Activated T-cell treated with anti-CD3 and anti-CD28 coated beads, Interleukin-2, amount 50 U/mL, for 4 hours (primary cell): ENCODE data around the gene IRF8. TPM values are rescaled to one million over a fixed set of nuclear protein-coding genes. Genes with fewer than 3 reads are reported as not detected.
A peak's percentile ranks its signal among the peaks of the same experiment; 100 is the strongest.
"Not testable (repeated sequence)": the region's sequence is repeated elsewhere in the genome, so short reads cannot be mapped to it uniquely, and the experiment has no call there.

Source experiments
- ATAC-seq, 2 donors: fragments of 200-7000 bp; cut with Tn5 transposase; one replicate each; pipeline ENCODE4 v1.10.0; 2021
- DNase-seq: peaks from one replicate; pipeline ENCODE4 v3.0.0-alpha.2; 2020
- H3K27me3 Mint-ChIP-seq: one replicate; pipeline ENCODE4 v1.8.0; 2021; ENCODE audit warnings: low read depth, mixed read lengths
- H3K36me3 Mint-ChIP-seq: one replicate; pipeline ENCODE4 v1.8.0; 2022; ENCODE audit warnings: mixed read lengths; ENCODE audit not compliant: insufficient read depth
- H3K4me1 Mint-ChIP-seq: one replicate; pipeline ENCODE4 v1.8.0; 2021; ENCODE audit warnings: low read depth, mixed read lengths
- H3K4me3 Mint-ChIP-seq: one replicate; pipeline ENCODE4 v1.8.0; 2021; ENCODE audit warnings: mild to moderate bottlenecking, moderate library complexity, mixed read lengths
- H3K9me3 Mint-ChIP-seq: one replicate; pipeline ENCODE4 v1.8.0; 2021; ENCODE audit warnings: mixed read lengths
- total RNA-seq, 3 donors: library from RNA; stranded (reverse); gene quantifications; one replicate each; pipeline ENCODE4 v1.2.1, GENCODE V29; 2021

The IRF8 gene
- total RNA-seq, 3 donors from 2014 or later: 561 to 775 (median 745) TPM

- H3K4me1 Mint-ChIP-seq: peaks cover 7% of the 10 kb centered on the region
- no peak for DNase-seq
- H3K36me3 Mint-ChIP-seq: no peaks in the 10 kb centered on the region
- H3K9me3 Mint-ChIP-seq: no peaks in the 10 kb centered on the region
- ATAC-seq: no peak
- no peak overlapping the region for H3K4me3 Mint-ChIP-seq
- H3K27me3 Mint-ChIP-seq: peaks cover 2% of the 10 kb centered on the region
Observed at GRCh38 chr16:85861095-85861825, 37.7 kb upstream of the IRF8 start.

DNA sequence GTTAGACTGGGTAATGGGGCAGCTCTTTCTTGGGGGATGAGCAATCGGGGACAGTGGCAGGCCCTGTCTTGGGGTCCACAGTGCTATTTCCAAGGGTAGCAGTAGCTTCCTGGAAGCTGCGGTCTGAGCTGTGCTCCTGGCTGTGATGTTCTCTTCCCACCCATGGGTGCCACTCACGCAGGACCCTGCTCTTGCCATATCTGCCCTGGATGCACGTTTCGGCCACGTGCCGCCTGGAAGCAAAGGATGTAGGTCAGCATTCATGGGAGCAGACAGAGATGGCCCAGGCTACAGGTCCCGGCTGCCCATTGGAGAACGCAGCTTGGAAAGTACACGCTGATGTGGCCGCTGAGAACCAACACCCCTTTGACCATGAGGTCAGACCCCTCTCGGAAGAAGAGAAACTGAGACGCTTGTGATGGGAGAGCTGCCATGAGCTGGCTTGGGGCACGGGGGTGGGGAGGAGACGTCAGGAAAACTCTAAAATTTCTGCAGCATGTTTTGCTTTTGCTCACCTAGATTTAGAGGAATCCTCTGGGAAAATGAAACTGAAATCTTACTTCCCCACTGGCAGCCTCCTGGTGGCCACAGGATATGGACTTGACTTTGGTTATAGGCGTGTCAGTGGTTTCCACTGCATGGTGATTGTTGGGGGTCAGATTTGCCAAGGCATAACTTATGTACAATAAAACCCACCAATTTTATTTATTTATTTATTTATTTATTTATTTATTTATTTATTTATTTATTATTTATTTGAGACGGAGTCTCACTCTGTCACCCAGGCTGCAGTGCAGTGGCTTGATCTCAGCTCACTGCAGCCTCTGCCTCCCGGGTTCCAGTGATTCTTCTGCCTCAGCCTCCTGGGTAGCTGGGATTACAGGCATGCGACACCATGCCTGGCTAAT is 36.2 kb upstream of the IRF8 start:
- H3K36me3 Mint-ChIP-seq: no peaks in the 10 kb centered on the region
- H3K4me3 Mint-ChIP-seq: no peak overlapping the region

DNA sequence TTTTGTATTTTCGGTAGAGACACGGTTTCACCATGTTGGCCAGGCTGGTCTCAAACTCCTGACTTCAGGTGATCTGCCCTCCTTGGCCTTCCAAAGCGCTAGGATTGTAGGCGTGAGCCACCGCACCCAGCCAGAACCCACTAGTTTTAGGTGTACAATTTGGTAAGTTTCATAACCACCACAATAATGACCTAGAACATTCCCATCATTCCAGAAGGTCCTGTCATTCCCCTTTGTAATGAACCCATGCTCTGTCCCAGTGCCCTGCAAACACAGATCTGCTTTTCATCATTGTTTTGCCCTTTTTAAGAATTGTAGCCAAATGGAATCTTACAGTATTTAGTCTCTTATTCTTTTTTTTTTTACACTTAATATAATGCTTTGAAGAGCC is 35.6 kb upstream of the IRF8 start:
- Mint-ChIP-seq H3K4me3 (no peak overlapping the region), H3K4me1 (peaks cover 10% of the 10 kb centered on the region), H3K27me3 (peaks cover 2% of the 10 kb centered on the region), H3K9me3 (no peaks in the 10 kb centered on the region), H3K36me3 (no peaks in the 10 kb centered on the region)
- no peak for DNase-seq
- no peak for ATAC-seq

More for the DNA sequence above, 36.2 kb upstream of the IRF8 start:
- ATAC-seq (no peak), DNase-seq (no peak)
- no peaks in the 10 kb centered on the region for H3K9me3 Mint-ChIP-seq
- H3K27me3 Mint-ChIP-seq: peaks cover 2% of the 10 kb centered on the region
- H3K4me1 Mint-ChIP-seq: peaks cover 7% of the 10 kb centered on the region

DNA sequence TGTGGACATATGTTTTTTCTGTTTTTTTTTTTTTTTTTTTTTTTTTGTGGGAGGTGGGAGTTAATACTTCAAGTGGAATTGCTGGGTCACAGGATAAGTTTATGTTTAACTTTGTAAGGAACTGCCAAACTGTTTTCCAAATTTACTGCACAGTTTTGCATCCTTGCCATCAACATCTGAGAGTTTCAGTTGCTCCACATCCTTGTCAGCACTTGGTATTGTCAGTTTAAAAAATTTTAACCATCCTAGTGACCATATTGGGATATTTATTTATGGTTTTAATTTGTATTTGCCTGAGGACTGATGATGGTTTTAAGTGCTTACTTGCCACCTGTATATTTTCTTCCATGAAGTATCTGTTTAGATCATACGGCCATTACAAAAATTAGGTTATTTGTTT is 34.0 kb upstream of the IRF8 start:
- Mint-ChIP-seq H3K36me3 (no peaks in the 10 kb centered on the region), H3K4me1 (peaks cover 18% of the 10 kb centered on the region), H3K9me3 (no peaks in the 10 kb centered on the region), H3K4me3 (no peak overlapping the region), H3K27me3 (peaks cover 2% of the 10 kb centered on the region)
- DNase-seq (no peak), ATAC-seq (no peak)

GRCh38 chr16:85867189-85867588 is 31.8 kb upstream of the IRF8 start:
- no peaks in the 10 kb centered on the region for H3K27me3 Mint-ChIP-seq
- H3K4me1 Mint-ChIP-seq: peaks cover 33% of the 10 kb centered on the region
- no peak for ATAC-seq
- H3K9me3 Mint-ChIP-seq: no peaks in the 10 kb centered on the region
- no peaks in the 10 kb centered on the region for H3K36me3 Mint-ChIP-seq
- no peak overlapping the region for H3K4me3 Mint-ChIP-seq
- DNase-seq: no peak

GRCh38 chr16:85868495-85868894 is 30.5 kb upstream of the IRF8 start:
- Mint-ChIP-seq H3K9me3 (no peaks in the 10 kb centered on the region), H3K4me1 (peaks cover 35% of the 10 kb centered on the region), H3K27me3 (no peaks in the 10 kb centered on the region), H3K36me3 (no peaks in the 10 kb centered on the region), H3K4me3 (no peak overlapping the region)
- ATAC-seq (no peak), DNase-seq (no peak)

DNA sequence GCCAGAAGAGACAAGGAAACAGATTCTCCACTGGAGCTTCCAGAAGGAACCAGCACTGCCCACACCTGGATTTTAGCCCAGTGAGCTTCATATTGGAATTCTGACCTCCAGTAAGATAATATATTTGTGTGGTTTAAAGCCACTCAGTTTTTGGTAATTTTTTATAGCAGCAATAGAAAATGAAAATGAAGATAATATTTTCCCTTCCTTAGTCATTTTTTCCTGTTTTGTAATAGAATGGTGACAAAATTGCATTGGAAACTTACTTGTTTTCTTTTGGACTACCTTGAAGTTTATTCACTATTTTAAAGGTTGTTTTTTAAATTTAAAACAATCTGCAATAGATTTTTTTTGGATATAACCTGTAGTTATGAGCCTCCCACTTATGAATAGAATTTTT is 29.8 kb upstream of the IRF8 start:
- Mint-ChIP-seq H3K4me3 (no peak overlapping the region), H3K9me3 (no peaks in the 10 kb centered on the region), H3K36me3 (no peaks in the 10 kb centered on the region), H3K27me3 (no peaks in the 10 kb centered on the region), H3K4me1 (peaks cover 35% of the 10 kb centered on the region)
- ATAC-seq: no peak
- no peak for DNase-seq

- ATAC-seq (peak in 1 of 2 donors; percentile 14), DNase-seq (no peak)
- Mint-ChIP-seq H3K27me3 (no peaks in the 10 kb centered on the region), H3K4me3 (no peak overlapping the region), H3K4me1 (peaks cover 35% of the 10 kb centered on the region), H3K36me3 (no peaks in the 10 kb centered on the region), H3K9me3 (no peaks in the 10 kb centered on the region)
Observed at GRCh38 chr16:85869785-85870558, 29.0 kb upstream of the IRF8 start.

DNA sequence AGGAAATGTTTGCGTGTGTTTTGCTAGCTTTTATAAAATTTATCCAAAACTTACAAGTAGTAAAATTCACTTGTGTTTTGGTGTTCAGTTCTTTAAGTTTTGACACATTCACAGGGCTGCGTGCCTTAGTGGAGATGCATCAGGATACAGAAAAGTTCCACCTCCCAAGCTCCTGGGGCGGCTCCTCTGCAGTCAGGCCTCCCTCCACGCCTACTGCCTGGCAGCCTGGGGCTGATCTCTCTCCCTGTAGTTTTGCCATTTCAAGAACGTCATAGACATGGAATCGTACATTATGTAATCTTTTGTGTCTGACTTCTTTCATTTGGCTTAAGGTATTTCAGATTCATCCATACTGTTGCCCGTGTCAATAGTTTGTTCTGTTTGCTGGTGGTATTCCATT is 27.2 kb upstream of the IRF8 start:
- Mint-ChIP-seq H3K36me3 (no peaks in the 10 kb centered on the region), H3K27me3 (no peaks in the 10 kb centered on the region), H3K4me3 (no peak overlapping the region), H3K9me3 (no peaks in the 10 kb centered on the region), H3K4me1 (peaks cover 35% of the 10 kb centered on the region)
- ATAC-seq: no peak
- no peak for DNase-seq

GRCh38 chr16:85872734-85873133 is 26.2 kb upstream of the IRF8 start:
- H3K4me3 Mint-ChIP-seq: no peak overlapping the region
- DNase-seq (no peak), ATAC-seq (no peak)
- no peaks in the 10 kb centered on the region for H3K36me3 Mint-ChIP-seq
- no peaks in the 10 kb centered on the region for H3K9me3 Mint-ChIP-seq
- peaks cover 35% of the 10 kb centered on the region for H3K4me1 Mint-ChIP-seq
- H3K27me3 Mint-ChIP-seq: no peaks in the 10 kb centered on the region

GRCh38 chr16:85873153-85873552 is 25.8 kb upstream of the IRF8 start:
- H3K4me1 Mint-ChIP-seq: peaks cover 32% of the 10 kb centered on the region
- DNase-seq: no peak
- no peaks in the 10 kb centered on the region for H3K9me3 Mint-ChIP-seq
- H3K4me3 Mint-ChIP-seq: no peak overlapping the region
- no peaks in the 10 kb centered on the region for H3K36me3 Mint-ChIP-seq
- H3K27me3 Mint-ChIP-seq: no peaks in the 10 kb centered on the region
- ATAC-seq: no peak

DNA sequence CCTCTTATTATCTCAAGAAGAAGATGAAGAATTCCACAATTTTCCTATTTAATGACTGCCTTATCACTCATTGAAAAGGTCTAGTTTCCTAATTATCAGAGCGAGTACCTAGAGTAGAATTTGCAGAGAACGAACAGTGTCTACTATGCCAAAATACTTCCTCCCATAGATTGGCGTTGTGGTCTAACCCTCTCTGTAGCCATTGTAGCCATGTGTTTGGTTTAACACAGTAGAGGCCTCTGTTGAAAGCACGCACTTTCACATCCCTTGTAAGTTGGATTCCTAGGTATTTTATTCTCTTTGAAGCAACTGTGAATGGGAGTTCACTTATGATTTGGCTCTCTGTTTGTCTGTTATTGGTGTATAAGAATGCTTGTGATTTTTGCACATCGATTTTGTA is 24.9 kb upstream of the IRF8 start:
- ATAC-seq, H3K36me3 Mint-ChIP-seq, H3K9me3 Mint-ChIP-seq, H3K4me3 Mint-ChIP-seq, DNase-seq, H3K27me3 Mint-ChIP-seq: not testable (repeated sequence)
- peaks cover 26% of the 10 kb centered on the region for H3K4me1 Mint-ChIP-seq

GRCh38 chr16:85878407-85878806 is 20.6 kb upstream of the IRF8 start:
- DNase-seq (no peak), ATAC-seq (no peak)
- H3K4me3 Mint-ChIP-seq: no peak overlapping the region
- peaks cover 26% of the 10 kb centered on the region for H3K4me1 Mint-ChIP-seq
- no peaks in the 10 kb centered on the region for H3K36me3 Mint-ChIP-seq
- H3K9me3 Mint-ChIP-seq: no peaks in the 10 kb centered on the region
- no peaks in the 10 kb centered on the region for H3K27me3 Mint-ChIP-seq

GRCh38 chr16:85878875-85879274 is 20.1 kb upstream of the IRF8 start:
- Mint-ChIP-seq H3K4me3 (no peak overlapping the region), H3K27me3 (peaks cover 3% of the 10 kb centered on the region), H3K36me3 (no peaks in the 10 kb centered on the region), H3K4me1 (peaks cover 26% of the 10 kb centered on the region), H3K9me3 (no peaks in the 10 kb centered on the region)
- no peak for DNase-seq
- no peak for ATAC-seq
